Nucleus accumbens (tissue), 56 donors: Measurements from ENCODE around the gene CTDSPL.
"Not testable (repeated sequence)": the region's sequence is repeated elsewhere in the genome, so short reads cannot be mapped to it uniquely, and the experiment has no call there.

Source experiments
- DNase-seq, 56 donors: peaks; one replicate each; lab custom pipeline; 2025; lab: John Stamatoyannopoulos, UW

CTDSPL gene

DNA sequence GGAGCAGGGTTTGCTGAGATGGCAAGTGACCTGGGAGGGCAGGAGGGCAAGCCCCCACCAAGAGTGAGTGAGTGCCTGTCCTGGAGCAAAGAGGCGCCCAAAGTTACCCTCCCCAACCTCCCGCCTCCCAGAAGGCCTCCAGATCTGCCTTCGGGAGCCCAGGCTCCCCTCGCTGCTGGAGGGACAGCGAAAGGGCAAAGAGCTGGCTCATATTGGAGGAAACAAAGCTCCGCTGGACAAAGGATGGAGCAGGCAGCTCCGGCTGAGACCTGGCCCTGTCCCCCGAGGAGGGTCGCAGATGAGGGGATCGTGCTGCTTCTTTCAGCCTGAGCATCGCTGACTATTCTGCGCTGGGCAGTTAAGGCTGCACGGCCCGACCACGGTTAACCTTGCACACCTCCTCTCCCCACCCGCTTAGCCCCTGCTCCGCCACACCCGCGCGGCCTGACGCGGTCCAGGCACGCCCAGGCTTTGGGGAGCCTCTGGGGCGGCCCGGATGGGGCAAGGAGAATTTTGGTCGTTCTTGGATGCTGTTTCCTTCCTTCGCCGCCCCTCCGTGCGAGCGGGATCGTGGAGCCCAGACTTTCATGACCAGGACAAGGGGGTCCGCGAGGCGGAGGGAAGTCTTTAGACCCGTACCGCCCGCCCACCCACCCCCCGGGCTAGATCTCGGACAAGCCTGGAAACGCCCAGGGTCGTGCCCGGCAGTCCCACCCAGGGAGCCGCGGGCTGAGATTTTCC is 167.1 kb downstream of the CTDSPL start:
- DNase-seq: peak in 1 of 56 donors; percentile 33

DNA sequence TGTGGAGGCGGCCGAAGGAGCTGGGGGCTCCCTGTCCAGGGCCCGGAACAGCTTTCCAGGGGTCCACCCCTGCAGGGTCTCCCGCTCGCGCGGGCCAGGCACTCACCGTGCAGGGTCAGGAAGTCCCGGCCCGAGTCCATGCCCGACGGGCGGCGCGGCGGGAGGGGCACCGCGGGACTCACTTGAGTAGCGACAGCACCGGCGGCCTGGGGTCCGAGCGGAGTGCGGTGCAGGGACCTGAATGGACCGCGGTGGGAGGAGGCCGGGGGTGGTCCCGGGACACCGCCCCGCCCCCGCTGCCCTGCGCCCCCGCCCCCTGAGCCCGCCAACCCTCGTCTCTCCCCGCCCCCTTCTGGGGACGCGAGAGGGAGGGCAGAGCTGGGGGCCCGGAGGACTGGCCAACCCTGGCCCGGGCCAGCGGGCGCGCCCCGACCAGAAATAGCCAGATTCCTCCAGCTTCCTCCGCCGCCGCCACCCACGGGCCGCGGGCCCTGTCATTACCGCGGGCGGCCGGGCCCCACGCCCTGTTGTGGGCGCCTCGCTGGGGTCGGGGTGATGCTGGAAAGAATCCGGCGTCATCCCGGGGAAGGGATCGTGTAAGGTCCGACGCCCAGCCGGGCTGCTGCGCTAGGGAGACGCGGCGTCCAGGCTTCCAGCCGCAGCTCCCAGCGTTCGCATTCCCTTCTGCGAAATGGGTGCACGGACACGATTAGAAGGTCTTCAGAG is 167.9 kb downstream of the CTDSPL start, which contains the start of gene PLCD1:
PLCD1 (minus strand) TSS at position 243 of the 726 bp plus-strand sequence; CDS start at position 140, 103 bp downstream.
- peak in 42 of 56 donors; percentile 18 to 80 (median 42) for DNase-seq

DNA sequence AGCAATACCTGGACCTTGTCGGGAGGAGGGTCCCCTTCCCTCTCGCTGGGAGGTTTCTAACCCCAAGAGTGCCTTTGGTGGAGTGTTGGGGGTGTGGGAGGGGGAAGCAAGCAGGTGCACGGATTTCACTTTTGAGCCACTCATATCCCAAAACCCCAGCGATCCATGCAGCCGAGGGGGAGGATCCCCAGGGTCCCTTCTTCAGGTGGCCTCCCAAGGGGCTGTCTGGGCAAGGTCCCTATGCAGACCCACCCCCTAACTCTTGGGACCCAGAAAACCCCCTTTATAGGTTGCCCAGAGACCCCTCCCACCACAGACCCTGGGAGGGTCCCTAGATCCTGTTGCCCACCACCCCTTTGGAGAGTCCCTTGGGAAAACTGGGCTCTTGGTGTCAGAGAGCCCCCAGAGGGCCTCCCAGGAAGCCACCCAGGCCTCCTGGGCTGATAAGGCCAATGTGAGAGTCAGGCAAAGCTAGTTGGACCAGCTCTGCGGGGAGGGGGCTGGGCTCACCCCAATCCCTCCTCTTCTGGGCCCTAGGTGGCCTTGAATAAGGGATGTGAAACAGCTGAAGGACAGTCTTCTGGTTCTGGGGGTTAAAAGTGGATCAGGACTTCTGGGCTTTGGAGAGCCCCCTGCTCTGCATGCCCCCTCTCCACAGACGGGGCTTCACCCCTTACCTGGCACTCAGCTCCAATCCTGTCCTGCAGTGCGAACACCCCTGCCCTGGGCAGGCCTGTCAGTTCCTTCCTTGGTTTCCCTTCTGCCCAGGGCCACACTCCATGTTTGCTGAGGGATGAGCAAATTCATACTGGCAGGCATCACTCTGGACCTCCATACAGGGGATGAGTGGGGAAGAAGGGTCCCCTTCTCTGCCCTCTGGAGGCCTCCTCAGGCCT is 168.7 kb downstream of the CTDSPL start:
- DNase-seq: no peak

DNA sequence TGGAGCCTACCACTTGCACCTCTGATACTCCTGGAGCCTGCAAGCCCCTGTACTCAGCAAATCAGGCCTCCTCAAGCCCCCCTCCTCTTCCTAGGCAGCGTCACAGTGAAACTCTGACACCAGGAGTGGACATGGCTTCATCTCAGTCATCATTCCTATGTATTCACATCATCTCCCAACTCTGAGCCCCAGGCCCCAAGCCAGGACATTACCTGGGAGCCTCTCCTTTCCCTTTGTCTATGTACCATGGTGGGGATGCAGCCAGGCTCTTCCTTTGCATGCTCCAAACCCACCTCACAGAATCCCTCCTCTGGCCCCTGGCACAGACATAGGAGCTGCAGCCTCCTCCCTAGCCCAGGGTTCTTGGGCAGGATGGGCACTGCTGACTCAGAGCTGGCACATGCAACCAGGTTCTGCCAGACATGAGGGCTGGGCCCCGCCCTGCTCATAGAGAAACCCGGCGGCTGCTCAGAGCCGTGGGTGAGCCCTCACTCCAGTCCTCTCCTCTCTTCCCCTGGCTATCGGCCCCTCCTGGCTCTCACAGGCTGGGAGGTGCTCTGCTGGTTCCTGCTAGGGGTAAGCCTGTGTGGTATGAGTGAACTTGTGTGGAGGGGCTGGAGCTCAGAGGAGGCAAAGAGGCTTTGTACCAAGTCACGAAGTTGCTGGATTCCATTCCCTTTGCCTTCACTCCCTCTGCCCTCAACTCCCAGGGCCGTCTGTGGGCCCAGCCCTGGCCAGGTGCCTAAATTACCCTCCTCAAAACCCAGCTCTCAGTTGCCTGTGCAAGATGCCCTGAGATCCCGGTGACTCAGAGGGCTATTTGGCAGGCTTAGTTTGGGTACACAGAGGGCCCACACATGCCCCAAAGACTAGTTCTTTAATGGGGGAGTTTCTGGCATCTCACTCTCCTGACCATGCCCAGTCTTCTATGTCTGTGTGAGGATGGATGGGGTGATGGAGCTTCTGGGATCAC is 169.6 kb downstream of the CTDSPL start:
- DNase-seq: peak in 5 of 56 donors; percentile 23 to 43 (median 32)

DNA sequence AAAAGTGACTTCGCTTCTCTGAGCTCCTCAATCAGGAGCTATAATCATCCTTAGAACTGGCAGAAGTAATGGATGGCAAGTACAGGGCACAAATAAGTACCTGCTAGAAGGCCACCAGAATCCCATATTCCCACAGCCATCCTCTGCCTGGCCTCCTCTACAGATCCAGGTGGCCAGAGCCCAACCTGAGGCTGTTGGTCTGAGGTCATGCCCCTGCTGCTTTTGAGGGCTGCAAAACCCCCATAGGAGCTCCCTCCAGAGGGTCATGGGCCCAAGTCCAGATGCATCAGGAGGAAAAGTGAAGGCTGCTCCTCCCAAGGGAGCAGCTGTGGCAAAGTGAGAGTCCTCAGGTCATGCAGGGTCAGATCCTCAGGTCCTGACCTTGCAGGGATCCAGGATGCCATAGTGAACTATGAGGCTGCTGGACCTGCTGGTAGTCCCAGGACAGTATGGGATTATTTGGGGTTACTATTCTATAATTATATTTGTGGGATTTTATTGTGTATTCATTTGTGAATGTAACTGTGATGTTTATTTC is 170.7 kb downstream of the CTDSPL start:
- DNase-seq: no peak

DNA sequence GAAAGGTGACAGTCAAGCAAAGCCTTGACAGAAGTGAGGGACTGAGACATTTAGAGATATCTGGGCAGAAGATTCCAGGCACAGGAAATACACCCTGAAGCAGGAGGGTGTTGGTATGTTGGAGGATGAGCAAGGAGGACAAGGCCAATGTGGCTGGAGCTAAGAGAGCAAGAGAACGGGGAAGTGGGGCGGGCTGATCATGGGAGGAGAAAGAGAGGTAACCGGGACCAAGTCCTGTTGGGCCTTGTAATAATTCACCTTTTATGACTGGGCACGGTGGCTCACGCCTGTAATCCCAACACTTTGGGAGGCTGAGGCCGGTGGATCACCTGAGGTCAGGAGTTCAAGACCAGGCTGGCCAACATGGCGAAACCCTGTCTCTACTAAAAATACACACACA is 171.9 kb downstream of the CTDSPL start:
- DNase-seq: not testable (repeated sequence)
